Osteocyte (in vitro differentiated cells): ENCODE measurements around the gene KSR1. TPM values are rescaled to one million over a fixed set of nuclear protein-coding genes. Genes with fewer than 3 reads are reported as not detected.
"Not testable (repeated sequence)": the region's sequence is repeated elsewhere in the genome, so short reads cannot be mapped to it uniquely, and the experiment has no call there.

Experiments
- DNase-seq: peaks from one replicate; pipeline ENCODE4 v3.0.0; 2021; ENCODE audit warnings: mixed read lengths; ENCODE audit not compliant: unreplicated experiment; ENCODE audit errors: extremely low spot score
- H3K27ac Mint-ChIP-seq: one replicate; pipeline ENCODE4 v1.8.0; 2021; ENCODE audit warnings: mild to moderate bottlenecking, mixed read lengths; ENCODE audit not compliant: unreplicated experiment
- H3K27me3 Mint-ChIP-seq: one replicate; pipeline ENCODE4 v1.8.0; 2021; ENCODE audit warnings: mixed read lengths; ENCODE audit not compliant: unreplicated experiment
- H3K36me3 Mint-ChIP-seq: one replicate; pipeline ENCODE4 v1.8.0; 2021; ENCODE audit warnings: mixed read lengths; ENCODE audit not compliant: unreplicated experiment
- H3K4me1 Mint-ChIP-seq: one replicate; pipeline ENCODE4 v1.8.0; 2021; ENCODE audit warnings: mixed read lengths; ENCODE audit not compliant: unreplicated experiment
- H3K4me3 Mint-ChIP-seq: one replicate; pipeline ENCODE4 v1.8.0; 2021; ENCODE audit warnings: mild to moderate bottlenecking, moderate library complexity, mixed read lengths; ENCODE audit not compliant: unreplicated experiment
- H3K9me3 Mint-ChIP-seq: one replicate; pipeline ENCODE4 v1.8.0; 2021; ENCODE audit warnings: mixed read lengths; ENCODE audit not compliant: unreplicated experiment
- CTCF ChIP-seq: fragments of 200-600 bp; sonication (generic); IDR thresholded peaks from 2 replicates; pipeline ENCODE4 v1.5.0; 2021; ENCODE audit warnings: antibody characterized with exemption, mild to moderate bottlenecking, moderate library complexity
- total RNA-seq: library from RNA; stranded (reverse); gene quantifications from 2 replicates; pipeline ENCODE4 v1.2.1, GENCODE V29; 2021

The KSR1 gene
- total RNA-seq, 1 donor from 2014 or later = 63.4 TPM

GRCh38 chr17:27462714-27463113, 6.5 kb downstream of the KSR1 start:
- TF ChIP-seq CTCF = no peak
- H3K27ac Mint-ChIP-seq = no peak overlapping the region
- no peak overlapping the region for H3K4me3 Mint-ChIP-seq
- DNase-seq = no peak
- H3K27me3 Mint-ChIP-seq = no peaks in the 10 kb centered on the region
- H3K4me1 Mint-ChIP-seq = peaks cover 70% of the 10 kb centered on the region
- H3K9me3 Mint-ChIP-seq = no peaks in the 10 kb centered on the region
- H3K36me3 Mint-ChIP-seq = no peaks in the 10 kb centered on the region

GRCh38 chr17:27463235-27463677, 7.0 kb downstream of the KSR1 start:
- TF ChIP-seq CTCF = no peak
- peaks cover 65% of the 10 kb centered on the region for H3K4me1 Mint-ChIP-seq
- H3K36me3 Mint-ChIP-seq = no peaks in the 10 kb centered on the region
- no peak overlapping the region for H3K4me3 Mint-ChIP-seq
- no peak for DNase-seq
- H3K9me3 Mint-ChIP-seq = no peaks in the 10 kb centered on the region
- H3K27me3 Mint-ChIP-seq = no peaks in the 10 kb centered on the region
- H3K27ac Mint-ChIP-seq = no peak overlapping the region

- not testable (repeated sequence) for H3K27ac Mint-ChIP-seq, H3K27me3 Mint-ChIP-seq
- peaks cover 57% of the 10 kb centered on the region for H3K4me1 Mint-ChIP-seq
Measured at GRCh38 chr17:27464019-27464418, 7.8 kb downstream of the KSR1 start.

GRCh38 chr17:27464431-27464830, 8.2 kb downstream of the KSR1 start:
- Mint-ChIP-seq H3K9me3 (no peaks in the 10 kb centered on the region), H3K4me1 (peaks cover 55% of the 10 kb centered on the region), H3K4me3 (no peak overlapping the region), H3K36me3 (no peaks in the 10 kb centered on the region), H3K27ac (no peak overlapping the region), H3K27me3 (no peaks in the 10 kb centered on the region)
- TF ChIP-seq CTCF = no peak
- DNase-seq = no peak

More at GRCh38 chr17:27464019-27464418, 7.8 kb downstream of the KSR1 start:
- not testable (repeated sequence) for H3K36me3 Mint-ChIP-seq, H3K9me3 Mint-ChIP-seq, H3K4me3 Mint-ChIP-seq, DNase-seq

- not testable (repeated sequence) for H3K27ac Mint-ChIP-seq, H3K27me3 Mint-ChIP-seq, H3K9me3 Mint-ChIP-seq, DNase-seq, H3K4me3 Mint-ChIP-seq, H3K36me3 Mint-ChIP-seq
- H3K4me1 Mint-ChIP-seq = peaks cover 49% of the 10 kb centered on the region
Measured at GRCh38 chr17:27465875-27466274, 9.6 kb downstream of the KSR1 start.

- no peak overlapping the region for H3K27ac Mint-ChIP-seq
- no peak for TF ChIP-seq CTCF
- H3K4me1 Mint-ChIP-seq = peaks cover 49% of the 10 kb centered on the region
- H3K36me3 Mint-ChIP-seq = no peaks in the 10 kb centered on the region
- H3K4me3 Mint-ChIP-seq = no peak overlapping the region
- no peaks in the 10 kb centered on the region for H3K27me3 Mint-ChIP-seq
- H3K9me3 Mint-ChIP-seq = no peaks in the 10 kb centered on the region
- DNase-seq = no peak
Measured at GRCh38 chr17:27466376-27466742, 10.1 kb downstream of the KSR1 start.
